HEK293 (cell line): Measurements from ENCODE around the gene UBE2M.

Source experiments
- HOXA7 ChIP-seq: sonication (generic); formaldehyde crosslinking; IDR thresholded peaks from 2 replicates; pipeline ENCODE4 v1.8.1; 2022; ENCODE audit warnings: missing genetic modification reagents, borderline replicate concordance
- KLF10 ChIP-seq: fragments of 450-650 bp; IDR thresholded peaks from 2 replicates; pipeline ENCODE4 v1.5.1; 2018; ENCODE audit warnings: missing biosample characterization, mild to moderate bottlenecking, missing genetic modification characterization
- KLF9 ChIP-seq: fragments of 450-650 bp; formaldehyde crosslinking; IDR thresholded peaks from 2 replicates; pipeline ENCODE4 v1.5.1; 2016; ENCODE audit warnings: missing biosample characterization, missing genetic modification characterization, low read depth
- OSR2 ChIP-seq: fragments of 450-650 bp; formaldehyde crosslinking; IDR thresholded peaks from 2 replicates; pipeline ENCODE4 v1.5.1; 2016; ENCODE audit warnings: missing biosample characterization, missing genetic modification characterization
- PRDM1 ChIP-seq: fragments of 450-650 bp; formaldehyde crosslinking; IDR thresholded peaks from 2 replicates; pipeline ENCODE4; 2016; ENCODE audit warnings: missing biosample characterization, missing genetic modification characterization
- YY2 ChIP-seq: fragments of 450-650 bp; formaldehyde crosslinking; IDR thresholded peaks from 2 replicates; pipeline ENCODE4 v1.5.1; 2016; ENCODE audit warnings: missing biosample characterization, missing genetic modification characterization
- ZBTB44 ChIP-seq: fragments of 450-650 bp; IDR thresholded peaks from 2 replicates; pipeline ENCODE4 v1.5.1; 2018; ENCODE audit warnings: missing biosample characterization, mild to moderate bottlenecking, missing genetic modification characterization
- ZNF121 ChIP-seq: fragments of 450-650 bp; formaldehyde crosslinking; IDR thresholded peaks from 2 replicates; pipeline ENCODE4 v1.5.1; 2016; ENCODE audit warnings: missing biosample characterization, missing genetic modification characterization
- ZNF138 ChIP-seq: fragments of 450-650 bp; formaldehyde crosslinking; IDR thresholded peaks from 2 replicates; pipeline ENCODE4 v1.5.1; 2016; ENCODE audit warnings: missing biosample characterization, missing genetic modification characterization, borderline replicate concordance
- ZNF148 ChIP-seq: fragments of 450-650 bp; formaldehyde crosslinking; IDR thresholded peaks from 2 replicates; pipeline ENCODE4 v1.5.0; 2017; ENCODE audit warnings: missing biosample characterization, missing genetic modification characterization, borderline replicate concordance
- ZNF214 ChIP-seq: fragments of 450-650 bp; formaldehyde crosslinking; IDR thresholded peaks from 2 replicates; pipeline ENCODE4 v1.5.1; 2017; ENCODE audit warnings: missing biosample characterization, mild to moderate bottlenecking, missing genetic modification characterization, borderline replicate concordance
- ZNF311 ChIP-seq: fragments of 450-650 bp; formaldehyde crosslinking; IDR thresholded peaks from 2 replicates; pipeline ENCODE4 v1.5.1; 2017; ENCODE audit warnings: missing biosample characterization, missing genetic modification characterization, borderline replicate concordance
- ZNF37A ChIP-seq: fragments of 450-650 bp; IDR thresholded peaks from 2 replicates; pipeline ENCODE4 v1.5.1; 2018; ENCODE audit warnings: missing biosample characterization, missing genetic modification characterization
- ZNF394 ChIP-seq: fragments of 450-650 bp; formaldehyde crosslinking; IDR thresholded peaks from 2 replicates; pipeline ENCODE4 v1.5.1; 2016; ENCODE audit warnings: missing biosample characterization, missing genetic modification characterization, mild to moderate bottlenecking, moderate library complexity, borderline replicate concordance
- ZNF433 ChIP-seq: fragments of 450-650 bp; formaldehyde crosslinking; IDR thresholded peaks from 2 replicates; pipeline ENCODE4 v1.5.1; 2016; ENCODE audit warnings: missing biosample characterization, missing genetic modification characterization, low read depth
- ZNF555 ChIP-seq: fragments of 450-650 bp; formaldehyde crosslinking; conservative IDR thresholded peaks from 2 replicates; pipeline ENCODE4 v1.5.1; 2017; ENCODE audit warnings: missing biosample characterization, mild to moderate bottlenecking, missing genetic modification characterization, inconsistent platforms
- ZNF596 ChIP-seq: fragments of 450-650 bp; IDR thresholded peaks from 2 replicates; pipeline ENCODE4 v1.5.0; 2018; ENCODE audit warnings: missing biosample characterization, mild to moderate bottlenecking, missing genetic modification characterization, moderate library complexity
- ZNF626 ChIP-seq: fragments of 450-650 bp; sonication (Bioruptor Pico); formaldehyde crosslinking; IDR thresholded peaks from 2 replicates; pipeline ENCODE4 v1.5.1; 2018; ENCODE audit warnings: missing biosample characterization, missing genetic modification characterization, inconsistent platforms
- ZNF670 ChIP-seq: fragments of 450-650 bp; formaldehyde crosslinking; IDR thresholded peaks from 2 replicates; pipeline ENCODE4 v1.5.1; 2016; ENCODE audit warnings: missing biosample characterization, missing genetic modification characterization, low read depth
- ZNF707 ChIP-seq: fragments of 450-650 bp; formaldehyde crosslinking; IDR thresholded peaks from 2 replicates; pipeline ENCODE4 v1.5.1; 2016; ENCODE audit warnings: missing biosample characterization, missing genetic modification characterization
- ZNF768 ChIP-seq: fragments of 450-650 bp; formaldehyde crosslinking; IDR thresholded peaks from 2 replicates; pipeline ENCODE4 v1.5.1; 2018; ENCODE audit warnings: missing biosample characterization, mild to moderate bottlenecking, missing genetic modification characterization
- ZNF776 ChIP-seq: fragments of 450-650 bp; formaldehyde crosslinking; IDR thresholded peaks from 2 replicates; pipeline ENCODE4 v1.5.0; 2017; ENCODE audit warnings: missing biosample characterization, missing genetic modification characterization, borderline replicate concordance
- ZNF777 ChIP-seq: fragments of 450-650 bp; formaldehyde crosslinking; IDR thresholded peaks from 2 replicates; pipeline ENCODE4 v1.5.1; 2017; ENCODE audit warnings: missing biosample characterization, missing genetic modification characterization, borderline replicate concordance
- ZNF785 ChIP-seq: fragments of 450-650 bp; formaldehyde crosslinking; IDR thresholded peaks from 2 replicates; pipeline ENCODE4 v1.5.1; 2016; ENCODE audit warnings: missing biosample characterization, missing genetic modification characterization
- TF ChIP-seq, protein P1 (sequence below): fragments of 450-650 bp; formaldehyde crosslinking; IDR thresholded peaks from 2 replicates; pipeline ENCODE4 v1.5.1; 2016; ENCODE audit warnings: missing biosample characterization, missing genetic modification characterization, borderline replicate concordance
- TF ChIP-seq, protein P2 (sequence below): fragments of 450-650 bp; IDR thresholded peaks from 2 replicates; pipeline ENCODE4 v1.5.1; 2018; ENCODE audit warnings: missing biosample characterization, missing genetic modification characterization
- TF ChIP-seq, protein P3 (sequence below): fragments of 450-650 bp; formaldehyde crosslinking; IDR thresholded peaks from 2 replicates; pipeline ENCODE4 v1.5.1; 2017; ENCODE audit warnings: missing biosample characterization, missing genetic modification characterization
- TF ChIP-seq, protein P4 (sequence below): fragments of 450-650 bp; formaldehyde crosslinking; IDR thresholded peaks from 2 replicates; pipeline ENCODE4 v1.5.1; 2016; ENCODE audit warnings: missing biosample characterization, missing genetic modification characterization

The UBE2M gene

GRCh38 chr19:58558623-58559274, 338 bp upstream of the UBE2M start (continued):
- TF ChIP-seq, protein P1, sequence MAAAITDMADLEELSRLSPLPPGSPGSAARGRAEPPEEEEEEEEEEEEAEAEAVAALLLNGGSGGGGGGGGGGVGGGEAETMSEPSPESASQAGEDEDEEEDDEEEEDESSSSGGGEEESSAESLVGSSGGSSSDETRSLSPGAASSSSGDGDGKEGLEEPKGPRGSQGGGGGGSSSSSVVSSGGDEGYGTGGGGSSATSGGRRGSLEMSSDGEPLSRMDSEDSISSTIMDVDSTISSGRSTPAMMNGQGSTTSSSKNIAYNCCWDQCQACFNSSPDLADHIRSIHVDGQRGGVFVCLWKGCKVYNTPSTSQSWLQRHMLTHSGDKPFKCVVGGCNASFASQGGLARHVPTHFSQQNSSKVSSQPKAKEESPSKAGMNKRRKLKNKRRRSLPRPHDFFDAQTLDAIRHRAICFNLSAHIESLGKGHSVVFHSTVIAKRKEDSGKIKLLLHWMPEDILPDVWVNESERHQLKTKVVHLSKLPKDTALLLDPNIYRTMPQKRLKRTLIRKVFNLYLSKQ (tag by site-specific recombination), result no peak
- TF ChIP-seq ZNF670 (tag by site-specific recombination) (no peak), ZNF626 (no peak), KLF10 (peak; percentile 69), ZNF311 (tag by site-specific recombination) (no peak), ZNF121 (tag by site-specific recombination) (no peak), ZNF555 (no peak), ZNF138 (tag by site-specific recombination) (no peak), ZNF433 (tag by site-specific recombination) (no peak), ZNF707 (tag by site-specific recombination) (no peak), ZNF777 (no peak), ZNF394 (no peak), ZNF214 (no peak), ZNF596 (tag by site-specific recombination) (no peak), ZNF768 (tag by site-specific recombination) (no peak), YY2 (no peak), KLF9 (tag by site-specific recombination) (peak; percentile 87), ZNF148 (no peak), ZBTB44 (tag by site-specific recombination) (0 out of 2 replicates have a peak, but pooled peaks have one; percentile 25), OSR2 (tag by site-specific recombination) (no peak), ZNF785 (no peak), HOXA7 (no peak), PRDM1 (tag by site-specific recombination) (no peak), ZNF37A (tag by site-specific recombination) (no peak), ZNF776 (tag by site-specific recombination) (no peak)
- TF ChIP-seq, protein P2, sequence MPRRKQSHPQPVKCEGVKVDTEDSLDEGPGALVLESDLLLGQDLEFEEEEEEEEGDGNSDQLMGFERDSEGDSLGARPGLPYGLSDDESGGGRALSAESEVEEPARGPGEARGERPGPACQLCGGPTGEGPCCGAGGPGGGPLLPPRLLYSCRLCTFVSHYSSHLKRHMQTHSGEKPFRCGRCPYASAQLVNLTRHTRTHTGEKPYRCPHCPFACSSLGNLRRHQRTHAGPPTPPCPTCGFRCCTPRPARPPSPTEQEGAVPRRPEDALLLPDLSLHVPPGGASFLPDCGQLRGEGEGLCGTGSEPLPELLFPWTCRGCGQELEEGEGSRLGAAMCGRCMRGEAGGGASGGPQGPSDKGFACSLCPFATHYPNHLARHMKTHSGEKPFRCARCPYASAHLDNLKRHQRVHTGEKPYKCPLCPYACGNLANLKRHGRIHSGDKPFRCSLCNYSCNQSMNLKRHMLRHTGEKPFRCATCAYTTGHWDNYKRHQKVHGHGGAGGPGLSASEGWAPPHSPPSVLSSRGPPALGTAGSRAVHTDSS (tag by site-specific recombination), result no peak
- TF ChIP-seq, protein P3, sequence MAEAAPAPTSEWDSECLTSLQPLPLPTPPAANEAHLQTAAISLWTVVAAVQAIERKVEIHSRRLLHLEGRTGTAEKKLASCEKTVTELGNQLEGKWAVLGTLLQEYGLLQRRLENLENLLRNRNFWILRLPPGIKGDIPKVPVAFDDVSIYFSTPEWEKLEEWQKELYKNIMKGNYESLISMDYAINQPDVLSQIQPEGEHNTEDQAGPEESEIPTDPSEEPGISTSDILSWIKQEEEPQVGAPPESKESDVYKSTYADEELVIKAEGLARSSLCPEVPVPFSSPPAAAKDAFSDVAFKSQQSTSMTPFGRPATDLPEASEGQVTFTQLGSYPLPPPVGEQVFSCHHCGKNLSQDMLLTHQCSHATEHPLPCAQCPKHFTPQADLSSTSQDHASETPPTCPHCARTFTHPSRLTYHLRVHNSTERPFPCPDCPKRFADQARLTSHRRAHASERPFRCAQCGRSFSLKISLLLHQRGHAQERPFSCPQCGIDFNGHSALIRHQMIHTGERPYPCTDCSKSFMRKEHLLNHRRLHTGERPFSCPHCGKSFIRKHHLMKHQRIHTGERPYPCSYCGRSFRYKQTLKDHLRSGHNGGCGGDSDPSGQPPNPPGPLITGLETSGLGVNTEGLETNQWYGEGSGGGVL (tag by site-specific recombination), result no peak
- TF ChIP-seq, protein P4, sequence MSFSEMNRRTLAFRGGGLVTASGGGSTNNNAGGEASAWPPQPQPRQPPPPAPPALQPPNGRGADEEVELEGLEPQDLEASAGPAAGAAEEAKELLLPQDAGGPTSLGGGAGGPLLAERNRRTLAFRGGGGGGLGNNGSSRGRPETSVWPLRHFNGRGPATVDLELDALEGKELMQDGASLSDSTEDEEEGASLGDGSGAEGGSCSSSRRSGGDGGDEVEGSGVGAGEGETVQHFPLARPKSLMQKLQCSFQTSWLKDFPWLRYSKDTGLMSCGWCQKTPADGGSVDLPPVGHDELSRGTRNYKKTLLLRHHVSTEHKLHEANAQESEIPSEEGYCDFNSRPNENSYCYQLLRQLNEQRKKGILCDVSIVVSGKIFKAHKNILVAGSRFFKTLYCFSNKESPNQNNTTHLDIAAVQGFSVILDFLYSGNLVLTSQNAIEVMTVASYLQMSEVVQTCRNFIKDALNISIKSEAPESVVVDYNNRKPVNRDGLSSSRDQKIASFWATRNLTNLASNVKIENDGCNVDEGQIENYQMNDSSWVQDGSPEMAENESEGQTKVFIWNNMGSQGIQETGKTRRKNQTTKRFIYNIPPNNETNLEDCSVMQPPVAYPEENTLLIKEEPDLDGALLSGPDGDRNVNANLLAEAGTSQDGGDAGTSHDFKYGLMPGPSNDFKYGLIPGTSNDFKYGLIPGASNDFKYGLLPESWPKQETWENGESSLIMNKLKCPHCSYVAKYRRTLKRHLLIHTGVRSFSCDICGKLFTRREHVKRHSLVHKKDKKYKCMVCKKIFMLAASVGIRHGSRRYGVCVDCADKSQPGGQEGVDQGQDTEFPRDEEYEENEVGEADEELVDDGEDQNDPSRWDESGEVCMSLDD (tag by site-specific recombination), result peak; percentile 23
